Brain pericyte (primary cell): ENCODE results near the gene S100A10.
A peak's percentile ranks its signal among the peaks of the same experiment; 100 is the strongest.

Source experiments
- DNase-seq: peaks from one replicate; pipeline ENCODE4 v3.0.0-alpha.2; 2012; ENCODE audit warnings: low read depth, low spot score

The S100A10 gene

GRCh38 chr1:151988405-151988923 lies 5.2 kb downstream of the S100A10 start:
- DNase-seq: no peak

- no peak for DNase-seq
These were observed 7.0 kb downstream of the S100A10 start for GRCh38 chr1:151986501-151987190.

- DNase-seq: no peak
These were observed 7.9 kb downstream of the S100A10 start for GRCh38 chr1:151985768-151986167.

- DNase-seq: no peak
These were observed 8.4 kb downstream of the S100A10 start for GRCh38 chr1:151985270-151985669.

- no peak for DNase-seq
These were observed 9.2 kb downstream of the S100A10 start for GRCh38 chr1:151984313-151984956.

- DNase-seq: no peak
These were observed 11.2 kb downstream of the S100A10 start for GRCh38 chr1:151982300-151983005.

GRCh38 chr1:151981178-151981525 lies 12.5 kb downstream of the S100A10 start:
- no peak for DNase-seq

GRCh38 chr1:151980287-151981177 lies 13.1 kb downstream of the S100A10 start:
- DNase-seq: peak; percentile 49

- DNase-seq: no peak
These were observed 14.7 kb downstream of the S100A10 start for GRCh38 chr1:151978922-151979321.

- no peak for DNase-seq
These were observed 15.9 kb downstream of the S100A10 start for GRCh38 chr1:151977662-151978230.

- no peak for DNase-seq
These were observed 16.8 kb downstream of the S100A10 start for GRCh38 chr1:151976858-151977257.

- DNase-seq: no peak
These were observed 17.7 kb downstream of the S100A10 start for GRCh38 chr1:151976015-151976343.

GRCh38 chr1:151975311-151976014 lies 18.2 kb downstream of the S100A10 start:
- DNase-seq: no peak

- DNase-seq: no peak
These were observed 21.0 kb downstream of the S100A10 start for GRCh38 chr1:151972542-151973248.

GRCh38 chr1:151970626-151971025 lies 23.0 kb downstream of the S100A10 start:
- DNase-seq: no peak

GRCh38 chr1:151970128-151970527 lies 23.5 kb downstream of the S100A10 start:
- DNase-seq: no peak

GRCh38 chr1:151968791-151969399 lies 24.8 kb downstream of the S100A10 start:
- no peak for DNase-seq

GRCh38 chr1:151968058-151968457 lies 25.6 kb downstream of the S100A10 start:
- DNase-seq: no peak

GRCh38 chr1:151967091-151967490 lies 26.6 kb downstream of the S100A10 start:
- no peak for DNase-seq

GRCh38 chr1:151966061-151966460 lies 27.6 kb downstream of the S100A10 start:
- DNase-seq: no peak
